B cell (primary cell): ENCODE data around the gene RPH3AL. TPM values are rescaled to one million over a fixed set of nuclear protein-coding genes. Genes with fewer than 3 reads are reported as not detected.

Experiments used
- ATAC-seq: fragments of 200-7000 bp; cut with Tn5 transposase; one replicate; pipeline ENCODE4 v1.10.0; 2021; ENCODE audit warnings: low read depth, mild to moderate bottlenecking, moderate number of reproducible peaks, moderate library complexity
- CTCF ChIA-PET: fragments of 350-600 bp; sonication (Branson Sonifier 250); formaldehyde crosslinking; loops from one replicate; lab custom pipeline; 2021; ENCODE audit warnings: antibody characterized with exemption, inconsistent platforms; lab: Charles Lee
- POLR2A ChIA-PET: fragments of 350-600 bp; sonication (Branson Sonifier 250); formaldehyde crosslinking; loops from one replicate; lab custom pipeline; 2021; ENCODE audit warnings: antibody characterized with exemption; lab: Charles Lee
- DNase-seq: peaks from one replicate; pipeline ENCODE4 v3.0.0; 2013
- H2AFZ ChIP-seq: 2 replicates; pipeline ENCODE4 v1.6.1; 2012; ENCODE audit warnings: mild to moderate bottlenecking, low read depth, low read length; ENCODE audit not compliant: insufficient read depth, poor library complexity, severe bottlenecking
- H3K27ac ChIP-seq, 2 donors: 1 replicate in 1 of 2; 2 replicates in 1 of 2; pipeline ENCODE4 v1.5.1; 2012 to 2013; ENCODE audit warnings: low read length in 2 of 2, mild to moderate bottlenecking in 2 of 2, moderate library complexity in 1 of 2
- H3K27me3 ChIP-seq, 4 experiments: fragments of 200-600 bp in 1 of 4; sonication (generic) in 1 of 4; replicated peaks in 1 of 4; 1 replicate in 2 of 4; 2 replicates in 2 of 4; pipeline versions ENCODE4 v1.6.1 to v1.7.0; 2013 to 2016; ENCODE audit warnings: low read length in 3 of 4, mild to moderate bottlenecking in 2 of 4, mixed read lengths in 1 of 4, moderate library complexity in 1 of 4; ENCODE audit not compliant: insufficient read depth in 4 of 4, control insufficient read depth in 3 of 4; ENCODE audit errors: control extremely low read depth in 1 of 4
- H3K36me3 ChIP-seq, 2 experiments: replicated peaks in 1 of 2; 1 replicate in 1 of 2; 2 replicates in 1 of 2; pipeline versions ENCODE4 v1.6.1 to v1.7.1; 2013; ENCODE audit warnings: low read length in 1 of 2; ENCODE audit not compliant: insufficient read depth in 2 of 2, control insufficient read depth in 1 of 2; ENCODE audit errors: control extremely low read depth in 1 of 2, extremely low read depth in 1 of 2
- H3K4me1 ChIP-seq, 2 donors: fragments of 200-600 bp in 1 of 2; sonication (generic) in 1 of 2; 1 replicate in 1 of 2; 2 replicates in 1 of 2; pipeline versions ENCODE4 v1.5.1 to v1.6.1; 2013 to 2017; ENCODE audit warnings: low read length in 2 of 2; ENCODE audit not compliant: control insufficient read depth in 2 of 2, insufficient read depth in 2 of 2
- H3K4me2 ChIP-seq: replicated peaks from 2 replicates; pipeline ENCODE3; 2012; ENCODE audit warnings: mild to moderate bottlenecking, low read depth, low read length; ENCODE audit not compliant: poor library complexity, severe bottlenecking
- H3K4me3 ChIP-seq, 5 experiments: fragments of 200-600 bp in 1 of 5; sonication (generic) in 1 of 5; 1 replicate in 3 of 5; 2 replicates in 2 of 5; pipeline versions ENCODE4 v1.5.1 to v1.7.0; 2011 to 2016; ENCODE audit warnings: low read length in 4 of 5, mild to moderate bottlenecking in 4 of 5, low read depth in 2 of 5, control low read depth in 1 of 5, moderate library complexity in 1 of 5; ENCODE audit not compliant: insufficient read depth in 1 of 5; ENCODE audit errors: control extremely low read depth in 1 of 5, extremely low read depth in 1 of 5
- H3K79me2 ChIP-seq: fragments of 200-600 bp; sonication (generic); one replicate; pipeline ENCODE4 v1.6.0; 2016; ENCODE audit warnings: low read length; ENCODE audit not compliant: control insufficient read depth, insufficient read depth
- H3K9ac ChIP-seq: fragments of 200-600 bp; sonication (generic); 2 replicates; pipeline ENCODE4 v1.6.1; 2017; ENCODE audit warnings: mild to moderate bottlenecking, low read length, moderate library complexity
- H3K9me3 ChIP-seq, 3 donors: one replicate each; pipeline versions ENCODE4 v1.6.1 to v1.7.1; 2013; ENCODE audit warnings: low read length in 2 of 3; ENCODE audit not compliant: control insufficient read depth in 2 of 3, insufficient read depth in 1 of 3; ENCODE audit errors: control extremely low read depth in 1 of 3
- H4K20me1 ChIP-seq: 2 replicates; pipeline ENCODE4 v1.6.0; 2012; ENCODE audit warnings: mild to moderate bottlenecking, low read length; ENCODE audit not compliant: insufficient read depth, control insufficient read depth, poor library complexity, severe bottlenecking
- H3K27ac Mint-ChIP-seq: one replicate; pipeline ENCODE4 v1.8.0; 2021; ENCODE audit warnings: mixed read lengths
- H3K27me3 Mint-ChIP-seq: one replicate; pipeline ENCODE4 v1.8.0; 2021; ENCODE audit warnings: mixed read lengths
- H3K4me1 Mint-ChIP-seq: one replicate; pipeline ENCODE4 v1.8.0; 2021; ENCODE audit warnings: mixed read lengths
- H3K4me3 Mint-ChIP-seq: one replicate; pipeline ENCODE4 v1.8.0; 2021; ENCODE audit warnings: mixed read lengths
- H3K9me3 Mint-ChIP-seq: one replicate; pipeline ENCODE4 v1.8.0; 2022; ENCODE audit warnings: mixed read lengths; ENCODE audit not compliant: insufficient read depth
- EZH2 ChIP-seq: IDR thresholded peaks from 2 replicates; pipeline ENCODE4 v1.6.1; 2012; ENCODE audit warnings: borderline replicate concordance, low read depth, mild to moderate bottlenecking, moderate library complexity, low read length; ENCODE audit not compliant: insufficient read depth, poor library complexity, severe bottlenecking
- WGBS: methylation state at CpG from one replicate; pipeline ENCODE4 v1.1.5; 2013; ENCODE audit warnings: missing lambda C conversion rate; ENCODE audit not compliant: insufficient coverage; 5-methylcytosine and 5-hydroxymethylcytosine counted together
- intact Hi-C: fragments of 100-400 bp; cut with micrococcal nuclease; formaldehyde crosslinking; loops from one replicate; pipeline ENCODE4 v1.10.0; 2022
- polyA plus RNA-seq: library from polyadenylated mRNA; depleted of rRNA; stranded (reverse); fragments of >200 nt; gene quantifications from 2 replicates; pipeline ENCODE4 v1.2.3, GENCODE V29; 2012
- total RNA-seq, 2 donors: library from RNA; stranded (reverse); fragments of 120-200 nt in 1 of 2; gene quantifications; 1 replicate in 1 of 2; 2 replicates in 1 of 2; pipeline versions ENCODE4 v1.2.3 to v1.2.4, GENCODE V29; 2013 to 2022
- TF ChIP-seq, protein P1 (sequence below): fragments of 200-600 bp; IDR thresholded peaks from one replicate; pipeline ENCODE4 v1.8.0; 2022; ENCODE audit warnings: antibody characterized with exemption, mild to moderate bottlenecking

The RPH3AL gene
- total and polyA plus RNA-seq, 2 donors (not counting 1 experiment from before 2014, with no cell fraction given) = 10.8 to 13.3 TPM

DNA sequence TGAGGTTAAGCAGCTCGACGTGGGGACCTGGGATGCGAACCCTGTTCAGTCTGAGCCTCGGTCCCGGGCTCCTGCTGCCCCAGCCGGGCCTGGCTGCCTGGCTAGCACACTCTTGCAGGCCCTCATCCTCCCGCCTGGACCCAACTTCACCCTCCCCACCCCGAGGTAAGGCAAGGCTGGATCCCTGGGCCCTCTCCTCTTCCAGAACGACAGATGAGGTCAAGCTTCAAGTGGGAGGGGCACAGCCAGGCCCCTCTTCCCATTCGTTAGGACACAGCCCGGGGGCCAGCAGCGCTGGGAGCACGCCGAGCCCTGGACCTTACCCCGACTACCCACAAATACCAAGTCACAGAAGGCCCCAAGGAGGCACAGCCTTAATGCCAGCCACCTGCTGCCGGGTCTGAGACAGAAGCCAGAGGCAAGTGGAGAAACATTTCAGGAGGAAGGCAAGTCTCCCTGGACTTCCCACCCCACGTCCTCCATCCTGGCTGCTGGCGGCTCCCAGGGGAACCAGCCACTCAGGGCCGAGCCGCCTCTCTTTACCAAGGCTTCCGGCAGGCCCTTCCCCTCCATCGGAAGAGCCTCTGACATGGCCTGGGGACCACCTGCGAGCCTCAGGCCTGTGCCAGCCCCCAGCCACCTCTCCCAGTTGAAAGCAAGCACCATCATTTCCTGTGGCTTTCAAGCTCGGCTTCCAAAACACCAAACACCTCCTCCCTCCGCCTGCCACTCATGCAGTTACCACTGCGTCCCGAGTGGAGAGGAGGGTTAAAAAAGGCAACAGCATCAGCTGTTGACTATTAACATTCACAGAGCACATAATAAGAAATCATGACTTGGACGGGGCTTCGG, 59.9 kb downstream of the RPH3AL start:
- H3K4me2 ChIP-seq = no peak overlapping the region
- WGBS = 38% methylated on average over 24 of the region's 29 CpGs
- no peaks in the 10 kb centered on the region for H3K9me3 ChIP-seq
- no peak overlapping the region for H3K27ac Mint-ChIP-seq
- no peaks in the 10 kb centered on the region for H3K4me1 Mint-ChIP-seq
- DNase-seq (no peak), ATAC-seq (no peak)
- no peak for TF ChIP-seq EZH2
- TF ChIP-seq, protein P1, sequence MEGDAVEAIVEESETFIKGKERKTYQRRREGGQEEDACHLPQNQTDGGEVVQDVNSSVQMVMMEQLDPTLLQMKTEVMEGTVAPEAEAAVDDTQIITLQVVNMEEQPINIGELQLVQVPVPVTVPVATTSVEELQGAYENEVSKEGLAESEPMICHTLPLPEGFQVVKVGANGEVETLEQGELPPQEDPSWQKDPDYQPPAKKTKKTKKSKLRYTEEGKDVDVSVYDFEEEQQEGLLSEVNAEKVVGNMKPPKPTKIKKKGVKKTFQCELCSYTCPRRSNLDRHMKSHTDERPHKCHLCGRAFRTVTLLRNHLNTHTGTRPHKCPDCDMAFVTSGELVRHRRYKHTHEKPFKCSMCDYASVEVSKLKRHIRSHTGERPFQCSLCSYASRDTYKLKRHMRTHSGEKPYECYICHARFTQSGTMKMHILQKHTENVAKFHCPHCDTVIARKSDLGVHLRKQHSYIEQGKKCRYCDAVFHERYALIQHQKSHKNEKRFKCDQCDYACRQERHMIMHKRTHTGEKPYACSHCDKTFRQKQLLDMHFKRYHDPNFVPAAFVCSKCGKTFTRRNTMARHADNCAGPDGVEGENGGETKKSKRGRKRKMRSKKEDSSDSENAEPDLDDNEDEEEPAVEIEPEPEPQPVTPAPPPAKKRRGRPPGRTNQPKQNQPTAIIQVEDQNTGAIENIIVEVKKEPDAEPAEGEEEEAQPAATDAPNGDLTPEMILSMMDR = no peak
- no peak overlapping the region for H3K9ac ChIP-seq
- no peaks in the 10 kb centered on the region for H3K79me2 ChIP-seq
- H3K4me3 Mint-ChIP-seq = no peak overlapping the region
- intact Hi-C loops = no loop called here
- CTCF ChIA-PET = no interaction called here
- H2AFZ ChIP-seq = no peak overlapping the region
- POLR2A ChIA-PET = no interaction called here
- H3K4me3 ChIP-seq = no peak overlapping the region
- peaks cover 0 to 3% (median 0%) of the 10 kb centered on the region in 4 experiments for H3K27me3 ChIP-seq
- H3K4me1 ChIP-seq = no peaks in the 10 kb centered on the region
- H3K9me3 Mint-ChIP-seq = no peaks in the 10 kb centered on the region
- peaks cover 6% of the 10 kb centered on the region for H3K27me3 Mint-ChIP-seq
- no peaks in the 10 kb centered on the region for H4K20me1 ChIP-seq
- H3K27ac ChIP-seq = no peak overlapping the region
- no peaks in the 10 kb centered on the region for H3K36me3 ChIP-seq

DNA sequence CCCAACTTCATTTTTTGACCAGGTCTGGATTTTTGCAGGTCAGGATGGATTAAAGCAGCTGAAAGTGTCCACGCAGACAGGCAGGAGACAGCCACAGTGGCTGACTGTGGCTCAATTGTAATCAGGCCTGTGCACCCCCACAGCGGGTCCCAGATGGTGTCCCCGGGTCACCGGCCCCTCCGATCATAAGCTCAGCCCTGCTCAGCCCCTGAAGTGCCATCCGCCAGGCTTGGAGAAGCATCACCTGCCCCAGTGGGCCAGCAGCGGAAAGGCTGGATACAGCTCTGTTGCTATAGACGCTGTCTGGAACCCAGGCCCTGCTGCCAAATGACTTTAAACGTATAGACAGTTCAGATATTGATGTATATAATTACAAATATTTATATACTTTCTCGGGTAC, 60.6 kb downstream of the RPH3AL start:
- no peaks in the 10 kb centered on the region for H3K4me1 Mint-ChIP-seq
- no peaks in the 10 kb centered on the region for H3K4me1 ChIP-seq
- intact Hi-C loops = no loop called here
- H4K20me1 ChIP-seq = no peaks in the 10 kb centered on the region
- H3K4me2 ChIP-seq = no peak overlapping the region
- POLR2A ChIA-PET = no interaction called here
- H3K4me3 ChIP-seq = no peak overlapping the region
- H3K36me3 ChIP-seq = no peaks in the 10 kb centered on the region
- peaks cover 6% of the 10 kb centered on the region for H3K27me3 Mint-ChIP-seq
- TF ChIP-seq, protein P1 = no peak
- no peak for TF ChIP-seq EZH2
- WGBS = 100% methylated on average over 5 of the region's 10 CpGs
- no peak overlapping the region for H3K27ac Mint-ChIP-seq
- ATAC-seq = no peak
- no peaks in the 10 kb centered on the region for H3K79me2 ChIP-seq
- no peak overlapping the region for H2AFZ ChIP-seq
- no peaks in the 10 kb centered on the region for H3K9me3 ChIP-seq
- H3K4me3 Mint-ChIP-seq = no peak overlapping the region
- H3K9me3 Mint-ChIP-seq = no peaks in the 10 kb centered on the region
- CTCF ChIA-PET = no interaction called here
- H3K9ac ChIP-seq = no peak overlapping the region
- peaks cover 0 to 3% (median 0%) of the 10 kb centered on the region in 4 experiments for H3K27me3 ChIP-seq
- DNase-seq = no peak
- no peak overlapping the region for H3K27ac ChIP-seq
